Umbilical cord (tissue), 2 donors: Measurements from ENCODE around the gene GPRC5A. TPM values are rescaled to one million over a fixed set of nuclear protein-coding genes. Genes with fewer than 3 reads are reported as not detected.

Experiments used
- DNase-seq: peaks from one replicate; pipeline ENCODE4 v3.0.0-alpha.2; 2015; ENCODE audit warnings: low spot score
- total RNA-seq: library from RNA; depleted of rRNA; stranded (reverse); fragments of >200 nt; gene quantifications from one replicate; pipeline ENCODE4 v1.2.3, GENCODE V29; 2014; ENCODE audit warnings: low replicate concordance; ENCODE audit not compliant: insufficient read depth

Gene GPRC5A
- total RNA-seq, 1 donor from 2014 or later = 42.1 TPM

- peak; percentile 85 for DNase-seq
Observed at GRCh38 chr12:12909228-12909994, 18.0 kb downstream of the GPRC5A start.

- peak; percentile 88 for DNase-seq
Observed at GRCh38 chr12:12909995-12910420, 18.6 kb downstream of the GPRC5A start.

- DNase-seq = no peak
Observed at GRCh38 chr12:12912711-12913110, 21.3 kb downstream of the GPRC5A start.

- no peak for DNase-seq
Observed at GRCh38 chr12:12915656-12916055, 24.3 kb downstream of the GPRC5A start.

GRCh38 chr12:12916135-12916944 lies 25.0 kb downstream of the GPRC5A start:
- DNase-seq = peak; percentile 85

GRCh38 chr12:12917517-12917916 lies 26.2 kb downstream of the GPRC5A start:
- DNase-seq = no peak

GRCh38 chr12:12918781-12919389 lies 27.5 kb downstream of the GPRC5A start:
- no peak for DNase-seq

GRCh38 chr12:12919666-12920435 lies 28.5 kb downstream of the GPRC5A start:
- no peak for DNase-seq

- no peak for DNase-seq
Observed at GRCh38 chr12:12922191-12922616, 30.8 kb downstream of the GPRC5A start.

- DNase-seq = no peak
Observed at GRCh38 chr12:12922978-12923377, 31.6 kb downstream of the GPRC5A start.

- no peak for DNase-seq
Observed at GRCh38 chr12:12924169-12924568, 32.8 kb downstream of the GPRC5A start.

- no peak for DNase-seq
Observed at GRCh38 chr12:12925388-12925787, 34.0 kb downstream of the GPRC5A start.

GRCh38 chr12:12926571-12927071 lies 35.3 kb downstream of the GPRC5A start:
- no peak for DNase-seq

- peak; percentile 81 for DNase-seq
Observed at GRCh38 chr12:12927211-12928079, 36.1 kb downstream of the GPRC5A start.

- no peak for DNase-seq
Observed at GRCh38 chr12:12929696-12930095, 38.3 kb downstream of the GPRC5A start.

GRCh38 chr12:12930633-12931219 lies 39.4 kb downstream of the GPRC5A start:
- no peak for DNase-seq

GRCh38 chr12:12933742-12934141 lies 42.4 kb downstream of the GPRC5A start:
- no peak for DNase-seq

GRCh38 chr12:12934556-12934955 lies 43.2 kb downstream of the GPRC5A start:
- DNase-seq = no peak

GRCh38 chr12:12936983-12937491 lies 45.7 kb downstream of the GPRC5A start:
- no peak for DNase-seq

- no peak for DNase-seq
Observed at GRCh38 chr12:12938541-12938940, 47.2 kb downstream of the GPRC5A start.
